ENCODE results near the gene DDX25.

- TF ChIP-seq, protein P1, sequence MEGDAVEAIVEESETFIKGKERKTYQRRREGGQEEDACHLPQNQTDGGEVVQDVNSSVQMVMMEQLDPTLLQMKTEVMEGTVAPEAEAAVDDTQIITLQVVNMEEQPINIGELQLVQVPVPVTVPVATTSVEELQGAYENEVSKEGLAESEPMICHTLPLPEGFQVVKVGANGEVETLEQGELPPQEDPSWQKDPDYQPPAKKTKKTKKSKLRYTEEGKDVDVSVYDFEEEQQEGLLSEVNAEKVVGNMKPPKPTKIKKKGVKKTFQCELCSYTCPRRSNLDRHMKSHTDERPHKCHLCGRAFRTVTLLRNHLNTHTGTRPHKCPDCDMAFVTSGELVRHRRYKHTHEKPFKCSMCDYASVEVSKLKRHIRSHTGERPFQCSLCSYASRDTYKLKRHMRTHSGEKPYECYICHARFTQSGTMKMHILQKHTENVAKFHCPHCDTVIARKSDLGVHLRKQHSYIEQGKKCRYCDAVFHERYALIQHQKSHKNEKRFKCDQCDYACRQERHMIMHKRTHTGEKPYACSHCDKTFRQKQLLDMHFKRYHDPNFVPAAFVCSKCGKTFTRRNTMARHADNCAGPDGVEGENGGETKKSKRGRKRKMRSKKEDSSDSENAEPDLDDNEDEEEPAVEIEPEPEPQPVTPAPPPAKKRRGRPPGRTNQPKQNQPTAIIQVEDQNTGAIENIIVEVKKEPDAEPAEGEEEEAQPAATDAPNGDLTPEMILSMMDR (IDR thresholded peaks at IDR 0.05), result no peak
- TF ChIP-seq POLR2A (IDR thresholded peaks at IDR 0.05) (no peak), EP300 (IDR thresholded peaks at IDR 0.05) (no peak)
Observed at GRCh38 chr11:125958872-125959400, 54.6 kb downstream of the DDX25 start.

Data from gastroesophageal sphincter (tissue), 3 donors.